Chondrocyte (in vitro differentiated cells): ENCODE measurements around the gene TMEM131L. TPM values are rescaled to one million over a fixed set of nuclear protein-coding genes. Genes with fewer than 3 reads are reported as not detected.
A peak's percentile ranks its signal among the peaks of the same experiment; 100 is the strongest.

Experiments
- DNase-seq: peaks from one replicate; pipeline ENCODE4 v3.0.0; 2021; ENCODE audit warnings: mixed read lengths, low spot score
- H3K27ac Mint-ChIP-seq: one replicate; pipeline ENCODE4 v1.8.0; 2021; ENCODE audit warnings: mild to moderate bottlenecking, moderate library complexity, mixed read lengths; ENCODE audit not compliant: unreplicated experiment
- H3K27me3 Mint-ChIP-seq: 2 replicates; pipeline ENCODE4 v1.8.0; 2021; ENCODE audit warnings: low read depth, mixed read lengths
- H3K36me3 Mint-ChIP-seq: 2 replicates; pipeline ENCODE4 v1.8.0; 2021; ENCODE audit warnings: low read depth, mixed read lengths
- H3K4me1 Mint-ChIP-seq: 2 replicates; pipeline ENCODE4 v1.8.0; 2021; ENCODE audit warnings: low read depth, mild to moderate bottlenecking, mixed read lengths
- H3K4me3 Mint-ChIP-seq: one replicate; pipeline ENCODE4 v1.8.0; 2021; ENCODE audit warnings: mild to moderate bottlenecking, moderate library complexity, mixed read lengths; ENCODE audit not compliant: unreplicated experiment
- H3K9me3 Mint-ChIP-seq: 2 replicates; pipeline ENCODE4 v1.8.0; 2021; ENCODE audit warnings: low read depth, mixed read lengths
- total RNA-seq: library from RNA; stranded (reverse); gene quantifications from 3 replicates; pipeline ENCODE4 v1.2.1, GENCODE V29; 2021
- TF ChIP-seq, protein P1 (sequence below): fragments of 200-600 bp; sonication (generic); IDR thresholded peaks from 2 replicates; pipeline ENCODE4 v1.5.0; 2021; ENCODE audit warnings: antibody characterized with exemption, mild to moderate bottlenecking, moderate library complexity

The TMEM131L gene
- total RNA-seq, 1 donor from 2014 or later, result 8.4 TPM

- Mint-ChIP-seq H3K4me3 (peak overlapping the region; percentile 70), H3K9me3 (peaks cover 21% of the 10 kb centered on the region), H3K4me1 (peaks cover 5% of the 10 kb centered on the region), H3K27me3 (peaks cover 10% of the 10 kb centered on the region), H3K27ac (no peak overlapping the region), H3K36me3 (peaks cover 3% of the 10 kb centered on the region)
- DNase-seq, result no peak
- TF ChIP-seq, protein P1, sequence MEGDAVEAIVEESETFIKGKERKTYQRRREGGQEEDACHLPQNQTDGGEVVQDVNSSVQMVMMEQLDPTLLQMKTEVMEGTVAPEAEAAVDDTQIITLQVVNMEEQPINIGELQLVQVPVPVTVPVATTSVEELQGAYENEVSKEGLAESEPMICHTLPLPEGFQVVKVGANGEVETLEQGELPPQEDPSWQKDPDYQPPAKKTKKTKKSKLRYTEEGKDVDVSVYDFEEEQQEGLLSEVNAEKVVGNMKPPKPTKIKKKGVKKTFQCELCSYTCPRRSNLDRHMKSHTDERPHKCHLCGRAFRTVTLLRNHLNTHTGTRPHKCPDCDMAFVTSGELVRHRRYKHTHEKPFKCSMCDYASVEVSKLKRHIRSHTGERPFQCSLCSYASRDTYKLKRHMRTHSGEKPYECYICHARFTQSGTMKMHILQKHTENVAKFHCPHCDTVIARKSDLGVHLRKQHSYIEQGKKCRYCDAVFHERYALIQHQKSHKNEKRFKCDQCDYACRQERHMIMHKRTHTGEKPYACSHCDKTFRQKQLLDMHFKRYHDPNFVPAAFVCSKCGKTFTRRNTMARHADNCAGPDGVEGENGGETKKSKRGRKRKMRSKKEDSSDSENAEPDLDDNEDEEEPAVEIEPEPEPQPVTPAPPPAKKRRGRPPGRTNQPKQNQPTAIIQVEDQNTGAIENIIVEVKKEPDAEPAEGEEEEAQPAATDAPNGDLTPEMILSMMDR, result no peak
Observed at GRCh38 chr4:153684971-153685371, 218.8 kb downstream of the TMEM131L start.

Other genes with a start within 250 kb of the TMEM131L start
- gene MND1, start 121.7 kb upstream of the TMEM131L start, total RNA-seq, result 0.90 to 3.5 TPM (median 2.2 TPM) in 3 replicates
- gene TLR2, start 217.9 kb downstream of the TMEM131L start, total RNA-seq, result 1.0 to 1.9 TPM (median 1.7 TPM) in 3 replicates